ENCODE results near the gene ITGB7. TPM values are rescaled to one million over a fixed set of nuclear protein-coding genes. Genes with fewer than 3 reads are reported as not detected.

ITGB7 gene
- total RNA-seq, 1 donor, result 1.1 TPM

GRCh38 chr12:53192531-53193021 is 14.5 kb downstream of the ITGB7 start:
- DNase-seq (ENCODE audit: insufficient read length, low spot score, missing footprints), result no peak
- Histone ChIP-seq H4K20me1 (ENCODE audit: insufficient read depth, low read length) (peaks cover 4% of the 10 kb centered on the region), H3K79me2 (ENCODE audit: insufficient read depth, low read length) (no peaks in the 10 kb centered on the region), H3K4me2 (ENCODE audit: insufficient read depth, low read length) (no peak overlapping the region), H3K4me3 (ENCODE audit: insufficient read depth, low read length) (no peak overlapping the region), H2AFZ (ENCODE audit: low read length) (no peak overlapping the region), H3K27ac (ENCODE audit: low read depth, low read length) (no peak overlapping the region), H3K27me3 (ENCODE audit: insufficient read depth, low read length) (no peaks in the 10 kb centered on the region), H3K9me3 (ENCODE audit: low read depth, low read length) (no peaks in the 10 kb centered on the region), H3K4me1 (ENCODE audit: insufficient read depth, low read length) (peaks cover 12% of the 10 kb centered on the region), H3K36me3 (ENCODE audit: insufficient read depth, low read length) (peaks cover 22% of the 10 kb centered on the region)
- TF ChIP-seq CTCF (IDR thresholded peaks at IDR 0.05; ENCODE audit: extremely low read depth, low read depth, low read length), result no peak

GRCh38 chr12:53191885-53192530 is 15.0 kb downstream of the ITGB7 start:
- peaks cover 28% of the 10 kb centered on the region for H3K36me3 ChIP-seq (ENCODE audit: insufficient read depth, low read length)
- H3K4me2 ChIP-seq (ENCODE audit: insufficient read depth, low read length), result no peak overlapping the region
- DNase-seq (ENCODE audit: insufficient read length, low spot score, missing footprints), result peak; percentile 35
- H2AFZ ChIP-seq (ENCODE audit: low read length), result no peak overlapping the region
- no peak overlapping the region for H3K27ac ChIP-seq (ENCODE audit: low read depth, low read length)
- H4K20me1 ChIP-seq (ENCODE audit: insufficient read depth, low read length), result peaks cover 4% of the 10 kb centered on the region
- H3K4me1 ChIP-seq (ENCODE audit: insufficient read depth, low read length), result peaks cover 12% of the 10 kb centered on the region
- TF ChIP-seq CTCF (IDR thresholded peaks at IDR 0.05; ENCODE audit: extremely low read depth, low read depth, low read length), result no peak
- no peaks in the 10 kb centered on the region for H3K79me2 ChIP-seq (ENCODE audit: insufficient read depth, low read length)
- H3K4me3 ChIP-seq (ENCODE audit: insufficient read depth, low read length), result no peak overlapping the region
- no peaks in the 10 kb centered on the region for H3K9me3 ChIP-seq (ENCODE audit: low read depth, low read length)
- no peaks in the 10 kb centered on the region for H3K27me3 ChIP-seq (ENCODE audit: insufficient read depth, low read length)

- peak; percentile 84 for DNase-seq (ENCODE audit: insufficient read length, low spot score, missing footprints)
- no peak overlapping the region for H2AFZ ChIP-seq (ENCODE audit: low read length)
- no peak overlapping the region for H3K4me2 ChIP-seq (ENCODE audit: insufficient read depth, low read length)
- H3K27ac ChIP-seq (ENCODE audit: low read depth, low read length), result no peak overlapping the region
- TF ChIP-seq CTCF (IDR thresholded peaks at IDR 0.05; ENCODE audit: extremely low read depth, low read depth, low read length), result no peak
- H4K20me1 ChIP-seq (ENCODE audit: insufficient read depth, low read length), result peaks cover 4% of the 10 kb centered on the region
- H3K4me3 ChIP-seq (ENCODE audit: insufficient read depth, low read length), result no peak overlapping the region
- H3K9me3 ChIP-seq (ENCODE audit: low read depth, low read length), result no peaks in the 10 kb centered on the region
- H3K36me3 ChIP-seq (ENCODE audit: insufficient read depth, low read length), result peaks cover 35% of the 10 kb centered on the region
- H3K27me3 ChIP-seq (ENCODE audit: insufficient read depth, low read length), result no peaks in the 10 kb centered on the region
- peaks cover 9% of the 10 kb centered on the region for H3K4me1 ChIP-seq (ENCODE audit: insufficient read depth, low read length)
- H3K79me2 ChIP-seq (ENCODE audit: insufficient read depth, low read length), result no peaks in the 10 kb centered on the region
Measured at GRCh38 chr12:53191096-53191884, 15.8 kb downstream of the ITGB7 start.

- peak; percentile 98 for DNase-seq (ENCODE audit: insufficient read length, low spot score, missing footprints)
- Histone ChIP-seq H3K27me3 (ENCODE audit: insufficient read depth, low read length) (no peaks in the 10 kb centered on the region), H3K4me2 (ENCODE audit: insufficient read depth, low read length) (no peak overlapping the region), H2AFZ (ENCODE audit: low read length) (no peak overlapping the region), H3K79me2 (ENCODE audit: insufficient read depth, low read length) (peaks cover 4% of the 10 kb centered on the region), H3K9me3 (ENCODE audit: low read depth, low read length) (no peaks in the 10 kb centered on the region), H3K27ac (ENCODE audit: low read depth, low read length) (no peak overlapping the region), H4K20me1 (ENCODE audit: insufficient read depth, low read length) (peaks cover 10% of the 10 kb centered on the region), H3K4me1 (ENCODE audit: insufficient read depth, low read length) (peaks cover 6% of the 10 kb centered on the region), H3K36me3 (ENCODE audit: insufficient read depth, low read length) (peaks cover 46% of the 10 kb centered on the region), H3K4me3 (ENCODE audit: insufficient read depth, low read length) (no peak overlapping the region)
- peak; percentile 86 for TF ChIP-seq CTCF (IDR thresholded peaks at IDR 0.05; ENCODE audit: extremely low read depth, low read depth, low read length)
Measured at GRCh38 chr12:53190108-53190729, 16.8 kb downstream of the ITGB7 start.

Data from osteoblast (primary cell).